ENCODE results near the gene TRMT6.

The TRMT6 gene

DNA sequence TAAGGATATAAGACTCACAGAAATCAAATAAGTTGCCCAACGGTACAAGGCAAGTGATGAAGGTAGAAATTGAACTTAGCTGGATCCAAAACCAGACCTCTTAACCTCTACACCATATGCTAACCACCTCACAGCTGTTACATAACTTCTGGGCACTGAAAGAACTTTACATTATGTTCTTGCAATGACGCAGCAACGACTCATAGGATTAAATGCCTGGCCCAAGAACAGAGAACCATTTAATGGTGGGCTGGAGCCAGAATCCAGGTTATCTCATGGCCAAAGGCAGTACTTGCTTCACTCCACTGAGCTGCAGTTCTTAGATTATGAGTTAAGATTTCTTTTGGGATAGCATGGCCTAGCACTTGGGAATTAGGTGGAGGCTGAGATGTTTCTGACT is 4.4 kb downstream of the TRMT6 start:
- no peak overlapping the region for H3K4me3 ChIP-seq (ENCODE audit: low read depth, low read length)
- peaks cover 4% of the 10 kb centered on the region for H3K4me1 ChIP-seq (ENCODE audit: control insufficient read depth, insufficient read depth, low read length)
- no peaks in the 10 kb centered on the region for H3K27me3 ChIP-seq (ENCODE audit: control insufficient read depth, insufficient read depth, low read length)
- H3K9ac ChIP-seq (ENCODE audit: low read depth, low read length): no peak overlapping the region
- no peaks in the 10 kb centered on the region for H3K9me3 ChIP-seq (ENCODE audit: control insufficient read depth, insufficient read depth, low read length)
- H3K36me3 ChIP-seq (ENCODE audit: control insufficient read depth, insufficient read depth, low read length): peaks cover 30% of the 10 kb centered on the region

DNA sequence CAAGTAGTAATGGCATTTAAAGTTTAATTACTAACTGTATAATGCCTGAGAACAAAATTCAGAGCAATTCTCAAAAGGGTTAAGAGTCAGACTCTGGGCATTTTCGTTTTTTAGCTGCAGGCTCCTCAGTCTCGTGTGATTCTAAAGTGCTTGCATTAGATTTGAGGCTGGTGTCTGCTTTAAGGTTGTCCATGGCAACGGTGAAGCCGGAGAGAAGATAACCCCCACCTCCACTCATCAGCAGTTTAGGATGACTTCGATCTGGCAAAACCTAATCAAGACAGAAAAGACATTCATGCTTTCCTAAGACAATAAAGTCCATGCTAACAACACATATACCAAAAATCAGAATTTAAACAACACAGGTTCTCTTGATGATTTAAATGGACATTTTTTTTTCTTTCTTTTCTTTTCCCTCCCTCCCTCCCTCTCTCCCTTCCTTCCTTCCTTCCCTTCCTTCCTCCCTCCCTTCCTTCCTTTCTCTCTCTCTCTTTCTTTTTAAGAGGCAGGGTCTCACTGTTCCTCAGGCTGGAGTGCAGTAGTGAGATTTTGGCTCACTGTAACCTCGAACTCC is 11.8 kb downstream of the TRMT6 start:
- no peaks in the 10 kb centered on the region for H3K9me3 ChIP-seq (ENCODE audit: control insufficient read depth, insufficient read depth, low read length)
- H3K36me3 ChIP-seq (ENCODE audit: control insufficient read depth, insufficient read depth, low read length): peaks cover 32% of the 10 kb centered on the region
- H3K9ac ChIP-seq (ENCODE audit: low read depth, low read length): no peak overlapping the region
- H3K4me1 ChIP-seq (ENCODE audit: control insufficient read depth, insufficient read depth, low read length): no peaks in the 10 kb centered on the region
- no peak overlapping the region for H3K4me3 ChIP-seq (ENCODE audit: low read depth, low read length)
- H3K27me3 ChIP-seq (ENCODE audit: control insufficient read depth, insufficient read depth, low read length): no peaks in the 10 kb centered on the region

DNA sequence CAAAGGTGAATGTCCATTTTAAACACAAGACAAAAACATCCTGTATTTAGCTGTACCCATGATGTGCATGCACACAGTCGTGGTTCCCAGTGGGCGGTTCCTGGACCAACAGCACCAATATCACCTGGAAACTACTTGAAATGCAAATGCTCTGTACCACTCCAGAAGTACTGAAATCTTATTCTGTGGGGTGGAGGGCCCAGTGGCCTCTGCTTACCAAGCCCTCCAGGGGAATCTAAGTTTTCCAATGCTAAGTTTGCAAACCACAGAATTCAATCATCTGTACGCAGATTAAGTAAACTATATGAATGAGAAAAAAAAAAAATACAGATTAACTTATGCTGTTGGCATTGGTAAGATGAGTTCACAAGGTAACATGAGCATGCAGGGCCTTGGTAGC is 14.1 kb downstream of the TRMT6 start:
- no peak overlapping the region for H3K9ac ChIP-seq (ENCODE audit: low read depth, low read length)
- H3K9me3 ChIP-seq (ENCODE audit: control insufficient read depth, insufficient read depth, low read length): no peaks in the 10 kb centered on the region
- no peaks in the 10 kb centered on the region for H3K27me3 ChIP-seq (ENCODE audit: control insufficient read depth, insufficient read depth, low read length)
- H3K4me1 ChIP-seq (ENCODE audit: control insufficient read depth, insufficient read depth, low read length): no peaks in the 10 kb centered on the region
- no peak overlapping the region for H3K4me3 ChIP-seq (ENCODE audit: low read depth, low read length)
- H3K36me3 ChIP-seq (ENCODE audit: control insufficient read depth, insufficient read depth, low read length): peaks cover 12% of the 10 kb centered on the region

DNA sequence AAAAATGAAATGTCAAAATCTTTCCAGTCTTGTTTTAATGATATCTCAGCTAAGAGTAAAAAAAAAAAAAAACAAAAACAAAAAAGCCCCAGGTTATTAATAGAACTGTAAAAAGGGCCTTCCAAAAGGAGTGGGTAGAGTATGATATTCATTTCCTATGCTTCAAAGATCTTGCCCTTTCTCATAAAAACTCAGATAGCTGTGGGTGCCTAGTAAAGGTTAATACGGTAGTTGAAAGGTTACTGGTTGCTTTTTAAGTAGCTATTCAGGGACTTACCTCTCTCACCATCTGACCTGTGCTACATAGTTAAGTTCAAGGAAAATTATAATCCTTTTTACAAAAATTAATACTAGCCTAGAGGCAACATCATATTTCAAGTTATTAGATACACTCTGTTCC is 14.9 kb downstream of the TRMT6 start:
- H3K36me3 ChIP-seq (ENCODE audit: control insufficient read depth, insufficient read depth, low read length): peaks cover 10% of the 10 kb centered on the region
- H3K9ac ChIP-seq (ENCODE audit: low read depth, low read length): no peak overlapping the region
- no peaks in the 10 kb centered on the region for H3K27me3 ChIP-seq (ENCODE audit: control insufficient read depth, insufficient read depth, low read length)

DNA sequence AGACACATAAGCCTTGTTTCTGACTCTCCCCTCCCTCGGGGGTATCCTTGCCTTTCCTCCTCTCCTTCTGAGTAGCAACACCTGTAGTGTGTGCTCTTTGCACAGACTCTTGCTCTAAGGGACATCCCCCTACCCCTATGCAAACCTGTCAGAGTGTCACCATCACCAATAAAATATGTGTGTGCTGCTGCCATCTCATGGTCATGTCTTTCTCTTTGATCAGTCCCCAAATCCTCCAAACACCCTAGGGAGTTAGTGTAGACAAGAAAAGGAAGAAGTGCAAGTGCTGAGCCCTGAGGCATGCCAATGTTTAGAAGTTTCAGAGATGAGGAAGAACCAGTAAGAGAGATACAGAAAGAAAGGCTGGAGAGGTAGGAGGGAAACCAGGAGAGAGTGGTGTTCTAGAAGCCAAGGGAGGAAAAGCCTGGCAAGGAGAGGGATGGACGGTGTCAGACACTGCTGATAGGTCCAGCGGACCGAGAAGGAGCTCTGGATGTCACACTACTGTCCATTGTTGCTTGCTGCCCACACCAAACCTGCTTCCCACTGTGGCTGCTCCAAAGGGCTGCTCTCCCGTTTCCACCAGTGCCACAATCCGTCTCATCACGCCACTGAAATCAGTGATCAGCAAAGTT is 16.4 kb downstream of the TRMT6 start:
- no peaks in the 10 kb centered on the region for H3K27me3 ChIP-seq (ENCODE audit: control insufficient read depth, insufficient read depth, low read length)
- H3K36me3 ChIP-seq (ENCODE audit: control insufficient read depth, insufficient read depth, low read length): peaks cover 4% of the 10 kb centered on the region
- H3K9ac ChIP-seq (ENCODE audit: low read depth, low read length): no peak overlapping the region
- H3K4me1 ChIP-seq (ENCODE audit: control insufficient read depth, insufficient read depth, low read length): no peaks in the 10 kb centered on the region
- no peak overlapping the region for H3K4me3 ChIP-seq (ENCODE audit: low read depth, low read length)
- H3K9me3 ChIP-seq (ENCODE audit: control insufficient read depth, insufficient read depth, low read length): no peaks in the 10 kb centered on the region

More for the DNA sequence above, 14.9 kb downstream of the TRMT6 start:
- Histone ChIP-seq H3K9me3 (ENCODE audit: control insufficient read depth, insufficient read depth, low read length) (no peaks in the 10 kb centered on the region), H3K4me3 (ENCODE audit: low read depth, low read length) (no peak overlapping the region), H3K4me1 (ENCODE audit: control insufficient read depth, insufficient read depth, low read length) (no peaks in the 10 kb centered on the region)

DNA sequence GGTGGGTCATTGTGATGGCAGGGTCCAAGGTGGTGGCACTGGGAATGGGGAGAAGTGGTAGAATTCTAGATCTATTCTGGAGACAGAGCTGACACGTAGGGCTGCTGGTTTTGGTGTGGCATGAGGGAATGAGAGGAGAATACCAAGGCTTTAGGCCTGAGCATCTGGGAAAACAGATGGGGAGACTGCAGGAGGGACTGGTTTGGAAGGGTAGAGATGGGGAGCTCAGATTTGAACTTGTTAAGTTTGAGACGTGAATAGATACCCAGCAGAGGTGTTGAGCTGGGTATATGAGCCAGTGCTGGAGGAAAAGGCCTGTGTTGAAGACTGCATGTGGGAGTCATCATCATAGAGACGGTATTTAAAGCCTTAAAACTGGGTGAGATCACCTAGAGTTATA is 17.5 kb downstream of the TRMT6 start:
- no peak overlapping the region for H3K9ac ChIP-seq (ENCODE audit: low read depth, low read length)
- H3K4me1 ChIP-seq (ENCODE audit: control insufficient read depth, insufficient read depth, low read length): no peaks in the 10 kb centered on the region
- no peak overlapping the region for H3K4me3 ChIP-seq (ENCODE audit: low read depth, low read length)
- H3K9me3 ChIP-seq (ENCODE audit: control insufficient read depth, insufficient read depth, low read length): no peaks in the 10 kb centered on the region
- H3K36me3 ChIP-seq (ENCODE audit: control insufficient read depth, insufficient read depth, low read length): no peaks in the 10 kb centered on the region
- H3K27me3 ChIP-seq (ENCODE audit: control insufficient read depth, insufficient read depth, low read length): no peaks in the 10 kb centered on the region

DNA sequence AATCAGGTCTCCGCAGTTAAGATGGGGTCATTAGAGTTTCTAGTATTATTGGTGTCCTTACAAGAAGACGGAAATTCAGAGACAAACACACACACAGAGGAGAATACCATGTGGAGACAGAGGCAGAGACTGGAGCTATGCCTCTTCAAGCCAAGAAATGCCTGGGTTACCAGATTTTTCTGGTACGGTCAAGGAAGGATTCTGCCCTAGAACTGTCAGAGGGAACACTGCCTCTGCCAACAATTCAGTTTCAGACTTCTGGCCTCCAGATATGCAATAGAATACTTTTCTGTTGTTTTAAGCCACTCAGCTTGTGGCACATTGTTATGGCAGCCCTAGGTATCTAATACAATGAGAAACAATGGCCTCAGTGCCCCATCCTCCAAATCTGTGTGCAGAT is 18.9 kb downstream of the TRMT6 start:
- no peaks in the 10 kb centered on the region for H3K36me3 ChIP-seq (ENCODE audit: control insufficient read depth, insufficient read depth, low read length)
- H3K4me1 ChIP-seq (ENCODE audit: control insufficient read depth, insufficient read depth, low read length): no peaks in the 10 kb centered on the region
- H3K9ac ChIP-seq (ENCODE audit: low read depth, low read length): no peak overlapping the region
- H3K27me3 ChIP-seq (ENCODE audit: control insufficient read depth, insufficient read depth, low read length): no peaks in the 10 kb centered on the region
- H3K9me3 ChIP-seq (ENCODE audit: control insufficient read depth, insufficient read depth, low read length): no peaks in the 10 kb centered on the region
- H3K4me3 ChIP-seq (ENCODE audit: low read depth, low read length): no peak overlapping the region

DNA sequence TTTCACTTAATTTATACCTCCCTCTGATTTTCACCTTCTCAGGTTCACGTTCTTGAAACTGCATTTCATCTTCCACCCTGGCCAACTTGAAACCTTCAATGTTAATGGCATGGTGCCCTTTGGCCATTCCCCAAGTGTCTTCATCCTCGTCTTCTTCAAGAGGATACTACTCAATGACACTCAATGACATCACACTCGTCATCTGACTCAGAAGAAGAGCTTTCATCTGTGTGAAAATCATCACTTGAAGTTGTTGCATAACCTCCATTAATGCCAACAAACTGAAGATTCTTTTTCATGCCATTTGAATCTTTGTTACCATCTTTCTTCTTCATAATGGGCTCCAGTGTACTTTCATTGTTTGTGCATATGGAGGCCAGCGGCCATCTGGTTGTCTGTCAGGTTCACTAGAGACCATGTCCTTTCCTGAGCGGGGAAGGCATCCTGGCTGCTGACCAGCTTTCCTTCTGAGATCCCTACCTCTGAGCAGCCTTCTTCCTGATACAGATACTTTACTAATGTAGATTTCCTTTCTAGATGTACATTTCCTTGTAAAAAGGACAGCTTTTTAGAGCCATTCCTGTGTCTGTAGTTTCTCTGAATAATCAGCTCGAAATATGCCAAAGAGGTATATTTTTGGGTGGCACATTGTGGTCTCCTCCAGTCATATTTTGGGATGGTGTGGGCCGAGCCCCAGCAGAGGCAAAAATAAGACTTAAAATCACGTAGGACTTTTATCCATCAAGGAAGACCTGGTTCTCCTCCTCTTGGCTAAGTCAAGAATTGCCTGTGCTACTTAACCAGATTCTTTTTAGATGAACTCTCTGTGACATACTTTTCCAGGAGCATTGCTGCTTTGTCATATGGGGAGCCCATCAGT is 21.3 kb downstream of the TRMT6 start:
- no peaks in the 10 kb centered on the region for H3K4me1 ChIP-seq (ENCODE audit: control insufficient read depth, insufficient read depth, low read length)
- no peaks in the 10 kb centered on the region for H3K9me3 ChIP-seq (ENCODE audit: control insufficient read depth, insufficient read depth, low read length)
- no peaks in the 10 kb centered on the region for H3K27me3 ChIP-seq (ENCODE audit: control insufficient read depth, insufficient read depth, low read length)
- no peak overlapping the region for H3K4me3 ChIP-seq (ENCODE audit: low read depth, low read length)
- H3K9ac ChIP-seq (ENCODE audit: low read depth, low read length): no peak overlapping the region
- H3K36me3 ChIP-seq (ENCODE audit: control insufficient read depth, insufficient read depth, low read length): no peaks in the 10 kb centered on the region

DNA sequence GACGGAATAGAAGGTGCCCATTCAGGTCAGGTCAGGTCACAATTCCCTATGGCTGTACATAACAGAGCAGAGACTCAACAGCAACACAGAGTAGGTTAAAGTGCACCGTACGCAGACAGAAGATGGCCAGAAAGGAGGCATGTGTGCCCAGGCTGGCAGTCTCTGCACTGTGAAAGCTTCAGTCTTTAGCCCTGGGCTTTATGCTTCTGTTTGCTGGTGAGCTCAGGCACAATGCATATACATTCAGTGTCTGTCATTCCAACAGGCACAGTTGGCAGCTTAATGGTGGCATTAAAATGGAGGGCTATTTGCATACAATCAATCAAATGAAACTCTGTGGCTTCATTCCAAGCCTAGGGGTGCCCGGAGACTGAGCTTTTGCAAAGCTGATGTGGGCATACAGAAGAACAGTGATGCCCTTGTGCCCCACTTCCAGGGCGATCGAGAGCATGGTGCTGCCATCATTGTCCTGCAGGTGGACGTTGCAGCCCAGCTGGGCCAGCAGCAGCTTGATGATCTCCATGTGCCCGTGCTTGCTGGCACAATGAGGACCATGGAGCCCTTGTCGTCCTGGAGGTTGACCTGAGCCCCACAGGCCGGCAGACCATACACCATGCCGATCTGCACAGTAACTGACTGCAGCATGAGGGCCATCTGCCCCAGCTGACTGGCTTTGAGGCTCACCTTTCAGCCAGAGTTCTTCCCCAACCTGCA is 22.4 kb downstream of the TRMT6 start:
- Histone ChIP-seq H3K4me1 (ENCODE audit: control insufficient read depth, insufficient read depth, low read length) (no peaks in the 10 kb centered on the region), H3K9me3 (ENCODE audit: control insufficient read depth, insufficient read depth, low read length) (no peaks in the 10 kb centered on the region), H3K27me3 (ENCODE audit: control insufficient read depth, insufficient read depth, low read length) (no peaks in the 10 kb centered on the region), H3K9ac (ENCODE audit: low read depth, low read length) (no peak overlapping the region), H3K36me3 (ENCODE audit: control insufficient read depth, insufficient read depth, low read length) (no peaks in the 10 kb centered on the region), H3K4me3 (ENCODE audit: low read depth, low read length) (no peak overlapping the region)

DNA sequence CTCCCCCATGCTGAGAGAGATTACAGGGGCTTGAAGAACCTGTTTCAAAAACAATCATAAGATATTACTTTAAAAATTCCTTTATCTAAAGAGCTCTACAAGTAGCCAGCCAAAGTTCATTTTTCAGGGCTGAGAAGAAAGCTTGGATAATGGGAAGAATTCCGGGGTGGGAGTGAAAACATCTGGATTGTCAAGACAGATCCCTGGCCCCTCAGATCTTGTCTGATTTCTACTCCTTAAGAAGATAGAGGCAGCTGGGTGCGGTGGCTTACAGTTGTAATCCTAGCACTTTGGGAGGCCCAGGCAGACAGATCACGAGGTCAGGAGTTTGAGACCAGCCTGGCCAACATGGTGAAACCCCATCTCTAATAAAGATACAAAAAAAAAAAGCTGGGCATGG is 24.8 kb downstream of the TRMT6 start:
- H3K4me3 ChIP-seq (ENCODE audit: low read depth, low read length): no peak overlapping the region
- H3K4me1 ChIP-seq (ENCODE audit: control insufficient read depth, insufficient read depth, low read length): no peaks in the 10 kb centered on the region
- no peak overlapping the region for H3K9ac ChIP-seq (ENCODE audit: low read depth, low read length)
- H3K9me3 ChIP-seq (ENCODE audit: control insufficient read depth, insufficient read depth, low read length): no peaks in the 10 kb centered on the region
- H3K36me3 ChIP-seq (ENCODE audit: control insufficient read depth, insufficient read depth, low read length): no peaks in the 10 kb centered on the region
- no peaks in the 10 kb centered on the region for H3K27me3 ChIP-seq (ENCODE audit: control insufficient read depth, insufficient read depth, low read length)

DNA sequence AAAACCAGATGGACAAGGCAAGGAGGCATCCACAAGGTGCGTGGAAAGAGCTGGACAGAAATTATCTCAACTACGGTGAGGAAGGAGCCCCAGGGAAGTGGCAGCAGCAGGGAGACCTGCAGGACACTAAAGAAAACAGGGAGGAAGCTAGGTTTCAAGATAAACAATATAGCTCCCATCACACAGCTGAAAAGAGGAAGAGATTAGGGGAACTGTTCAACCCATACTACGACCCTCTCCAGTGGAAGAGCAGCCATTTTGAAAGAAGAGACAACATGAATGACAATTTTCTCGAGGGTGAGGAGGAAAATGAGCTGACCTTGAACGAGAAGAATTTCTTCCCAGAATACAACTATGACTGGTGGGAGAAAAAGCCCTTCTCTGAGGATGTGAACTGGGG is 26.8 kb downstream of the TRMT6 start:
- H3K9me3 ChIP-seq (ENCODE audit: control insufficient read depth, insufficient read depth, low read length): no peaks in the 10 kb centered on the region
- no peak overlapping the region for H3K4me3 ChIP-seq (ENCODE audit: low read depth, low read length)
- H3K27me3 ChIP-seq (ENCODE audit: control insufficient read depth, insufficient read depth, low read length): no peaks in the 10 kb centered on the region
- H3K36me3 ChIP-seq (ENCODE audit: control insufficient read depth, insufficient read depth, low read length): no peaks in the 10 kb centered on the region
- peaks cover 8% of the 10 kb centered on the region for H3K4me1 ChIP-seq (ENCODE audit: control insufficient read depth, insufficient read depth, low read length)
- H3K9ac ChIP-seq (ENCODE audit: low read depth, low read length): no peak overlapping the region
